ENCODE data around the gene CCBE1. TPM values are rescaled to one million over a fixed set of nuclear protein-coding genes. Genes with fewer than 3 reads are reported as not detected.

Gene CCBE1
- total RNA-seq, 2 donors from 2014 or later = 1.00 to 2.9 TPM

GRCh38 chr18:59400407-59400806 is 296.8 kb downstream of the CCBE1 start:
- H3K9me3 Mint-ChIP-seq = no peaks in the 10 kb centered on the region
- H3K4me1 Mint-ChIP-seq = peaks cover 17% of the 10 kb centered on the region
- Histone ChIP-seq H3K27me3 (ENCODE audit: control insufficient read depth, insufficient read depth, low read length, poor library complexity, severe bottlenecking) (no peaks in the 10 kb centered on the region), H3K9me3 (ENCODE audit: control insufficient read depth, low read length) (no peaks in the 10 kb centered on the region), H3K36me3 (ENCODE audit: control insufficient read depth, insufficient read depth, low read length) (no peaks in the 10 kb centered on the region), H3K4me3 (ENCODE audit: low read length) (no peak overlapping the region), H3K9ac (ENCODE audit: extremely low read depth, low read length, poor library complexity, severe bottlenecking) (no peak overlapping the region), H3K27ac (ENCODE audit: low read depth, low read length) (no peak overlapping the region), H3K4me1 (ENCODE audit: control insufficient read depth, insufficient read depth, low read length) (no peaks in the 10 kb centered on the region)
- 88 to 94% methylated on average over 2 to 5 of the region's 6 CpGs for WGBS, 2 experiments (ENCODE audit: insufficient coverage in 1 of 2, insufficient read length in 1 of 2)
- no peak overlapping the region for H3K4me3 Mint-ChIP-seq
- DNase-seq = no peak
- H3K27me3 Mint-ChIP-seq (ENCODE audit: insufficient read depth) = peaks cover 3% of the 10 kb centered on the region
- H3K27ac Mint-ChIP-seq = no peak overlapping the region
- TF ChIP-seq, protein P1, sequence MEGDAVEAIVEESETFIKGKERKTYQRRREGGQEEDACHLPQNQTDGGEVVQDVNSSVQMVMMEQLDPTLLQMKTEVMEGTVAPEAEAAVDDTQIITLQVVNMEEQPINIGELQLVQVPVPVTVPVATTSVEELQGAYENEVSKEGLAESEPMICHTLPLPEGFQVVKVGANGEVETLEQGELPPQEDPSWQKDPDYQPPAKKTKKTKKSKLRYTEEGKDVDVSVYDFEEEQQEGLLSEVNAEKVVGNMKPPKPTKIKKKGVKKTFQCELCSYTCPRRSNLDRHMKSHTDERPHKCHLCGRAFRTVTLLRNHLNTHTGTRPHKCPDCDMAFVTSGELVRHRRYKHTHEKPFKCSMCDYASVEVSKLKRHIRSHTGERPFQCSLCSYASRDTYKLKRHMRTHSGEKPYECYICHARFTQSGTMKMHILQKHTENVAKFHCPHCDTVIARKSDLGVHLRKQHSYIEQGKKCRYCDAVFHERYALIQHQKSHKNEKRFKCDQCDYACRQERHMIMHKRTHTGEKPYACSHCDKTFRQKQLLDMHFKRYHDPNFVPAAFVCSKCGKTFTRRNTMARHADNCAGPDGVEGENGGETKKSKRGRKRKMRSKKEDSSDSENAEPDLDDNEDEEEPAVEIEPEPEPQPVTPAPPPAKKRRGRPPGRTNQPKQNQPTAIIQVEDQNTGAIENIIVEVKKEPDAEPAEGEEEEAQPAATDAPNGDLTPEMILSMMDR (conservative IDR thresholded peaks at IDR 0.05) = no peak
- H3K36me3 Mint-ChIP-seq (ENCODE audit: low read depth) = no peaks in the 10 kb centered on the region

DNA sequence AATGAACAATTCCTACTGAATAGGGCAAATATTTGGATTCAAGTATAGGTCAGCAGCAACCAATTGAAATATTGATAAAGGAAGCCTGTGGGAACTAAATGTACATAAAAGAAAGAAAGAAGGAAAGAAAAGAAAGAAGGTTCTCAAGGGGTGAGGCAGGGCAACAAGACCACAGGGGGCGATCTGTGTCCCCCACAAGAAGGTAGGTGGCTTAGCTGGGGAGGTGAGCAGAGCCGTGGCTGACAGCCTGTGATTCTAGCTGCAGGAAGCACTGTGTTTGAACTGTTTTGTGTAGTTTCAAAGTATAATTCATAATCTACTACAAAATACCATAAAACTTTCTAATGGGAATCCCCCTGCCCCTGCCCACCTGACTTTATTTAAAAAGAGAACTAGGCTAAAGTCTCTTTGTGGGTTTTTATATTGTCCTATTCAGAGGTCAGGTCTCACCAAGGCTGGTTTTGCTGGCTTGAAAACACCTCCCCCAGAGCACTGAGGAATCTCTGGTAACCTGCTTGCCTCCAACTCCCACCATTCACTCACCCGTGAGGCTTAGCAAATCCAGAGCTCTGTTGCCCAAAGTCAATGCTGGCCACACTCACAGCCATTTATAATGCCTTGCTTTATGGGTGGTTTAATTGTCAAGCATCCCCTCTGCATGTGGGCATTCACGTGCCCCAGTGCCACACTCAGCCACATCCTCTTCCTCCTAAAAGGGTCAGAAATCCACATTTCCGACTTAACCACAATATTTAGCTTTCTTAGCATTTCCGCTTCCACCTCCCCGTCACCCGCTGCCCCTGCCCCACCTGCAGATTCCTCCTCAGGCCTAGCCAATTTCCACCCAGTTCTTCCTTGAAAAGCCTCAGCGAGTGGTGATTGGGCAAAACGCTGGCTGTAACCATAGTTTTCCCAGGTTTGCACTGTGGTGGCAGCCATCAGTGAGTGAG is 301.7 kb downstream of the CCBE1 start:
- Histone ChIP-seq H3K36me3 (ENCODE audit: control insufficient read depth, insufficient read depth, low read length) (no peaks in the 10 kb centered on the region), H3K9ac (ENCODE audit: extremely low read depth, low read length, poor library complexity, severe bottlenecking) (no peak overlapping the region), H3K4me1 (ENCODE audit: control insufficient read depth, insufficient read depth, low read length) (no peaks in the 10 kb centered on the region), H3K27ac (ENCODE audit: low read depth, low read length) (no peak overlapping the region), H3K9me3 (ENCODE audit: control insufficient read depth, low read length) (no peaks in the 10 kb centered on the region), H3K4me3 (ENCODE audit: low read length) (no peak overlapping the region), H3K27me3 (ENCODE audit: control insufficient read depth, insufficient read depth, low read length, poor library complexity, severe bottlenecking) (peaks cover 17% of the 10 kb centered on the region)
- DNase-seq = no peak
- Mint-ChIP-seq H3K27me3 (ENCODE audit: insufficient read depth) (peaks cover 9% of the 10 kb centered on the region), H3K27ac (no peak overlapping the region), H3K4me3 (no peak overlapping the region), H3K4me1 (peaks cover 21% of the 10 kb centered on the region), H3K9me3 (peaks cover 2% of the 10 kb centered on the region), H3K36me3 (ENCODE audit: low read depth) (peaks cover 2% of the 10 kb centered on the region)
- 88% methylated on average over 5 to 10 of the region's 10 CpGs for WGBS, 2 experiments (ENCODE audit: insufficient coverage in 1 of 2, insufficient read length in 1 of 2)
- TF ChIP-seq, protein P1 (conservative IDR thresholded peaks at IDR 0.05) = peak; percentile 39

DNA sequence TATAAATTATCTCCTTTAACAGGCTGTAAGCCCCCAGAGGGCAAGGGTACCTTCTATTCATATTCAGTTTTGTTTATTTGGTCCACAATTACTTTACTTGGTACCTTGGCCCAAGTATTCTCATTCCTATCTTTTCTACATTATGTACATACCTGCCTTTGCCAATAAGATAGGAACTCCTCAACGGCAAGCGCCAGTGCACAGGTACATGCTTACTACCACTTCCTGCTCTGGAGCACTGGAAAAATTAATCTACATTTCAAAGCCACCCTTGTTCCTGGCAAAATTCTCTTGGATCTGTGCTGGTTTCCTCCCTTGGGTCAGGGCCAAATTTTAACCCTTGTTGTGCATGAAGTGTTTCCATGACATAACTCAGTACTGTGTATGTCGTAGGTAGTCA is 303.8 kb downstream of the CCBE1 start:
- H3K9ac ChIP-seq (ENCODE audit: extremely low read depth, low read length, poor library complexity, severe bottlenecking) = no peak overlapping the region
- H3K27ac Mint-ChIP-seq = no peak overlapping the region
- H3K4me3 ChIP-seq (ENCODE audit: low read length) = no peak overlapping the region
- H3K4me1 Mint-ChIP-seq = peaks cover 33% of the 10 kb centered on the region
- no peak for DNase-seq
- H3K27me3 ChIP-seq (ENCODE audit: control insufficient read depth, insufficient read depth, low read length, poor library complexity, severe bottlenecking) = peaks cover 17% of the 10 kb centered on the region
- no peak overlapping the region for H3K27ac ChIP-seq (ENCODE audit: low read depth, low read length)
- H3K36me3 Mint-ChIP-seq (ENCODE audit: low read depth) = peaks cover 2% of the 10 kb centered on the region
- peaks cover 3% of the 10 kb centered on the region for H3K4me1 ChIP-seq (ENCODE audit: control insufficient read depth, insufficient read depth, low read length)
- WGBS, 2 experiments (ENCODE audit: insufficient coverage in 1 of 2, insufficient read length in 1 of 2) = 82 to 95% methylated on average over 3 of the region's 3 CpGs
- no peaks in the 10 kb centered on the region for H3K9me3 ChIP-seq (ENCODE audit: control insufficient read depth, low read length)
- TF ChIP-seq, protein P1 (conservative IDR thresholded peaks at IDR 0.05) = no peak
- H3K36me3 ChIP-seq (ENCODE audit: control insufficient read depth, insufficient read depth, low read length) = no peaks in the 10 kb centered on the region
- peaks cover 2% of the 10 kb centered on the region for H3K9me3 Mint-ChIP-seq
- H3K4me3 Mint-ChIP-seq = no peak overlapping the region
- peaks cover 9% of the 10 kb centered on the region for H3K27me3 Mint-ChIP-seq (ENCODE audit: insufficient read depth)

Data from endodermal cell (in vitro differentiated cells).